H1 (cell line): ENCODE results near the gene SSH2.

ENCODE experiments used
- CTCF ChIP-seq, 3 experiments: IDR thresholded peaks; 1 replicate in 2 of 3; 2 replicates in 1 of 3; pipeline versions ENCODE4 v1.5.1 to v1.6.1; 2011; ENCODE audit warnings: low read length in 3 of 3, mild to moderate bottlenecking in 3 of 3, inconsistent platforms in 2 of 3, low read depth in 1 of 3, moderate library complexity in 1 of 3; ENCODE audit not compliant: insufficient read depth in 1 of 3; ENCODE audit errors: control extremely low read depth in 1 of 3
- EP300 ChIP-seq, 2 experiments: IDR thresholded peaks; 1 replicate in 1 of 2; 2 replicates in 1 of 2; pipeline ENCODE4 v1.6.1; 2011 to 2012; ENCODE audit warnings: low read depth in 2 of 2, low read length in 2 of 2, mild to moderate bottlenecking in 2 of 2, borderline replicate concordance in 1 of 2, inconsistent platforms in 1 of 2, moderate library complexity in 1 of 2
- EZH2 ChIP-seq: fragments of 200-600 bp; sonication (generic); IDR thresholded peaks from 2 replicates; pipeline ENCODE4 v1.7.1; 2012; ENCODE audit warnings: low read depth, mild to moderate bottlenecking, moderate library complexity, low read length, inconsistent platforms; ENCODE audit not compliant: severe bottlenecking
- JUND ChIP-seq: IDR thresholded peaks from 2 replicates; pipeline ENCODE4 v1.6.1; 2011; ENCODE audit warnings: mild to moderate bottlenecking, improper control_type of control experiment, low read length
- MAFK ChIP-seq: IDR thresholded peaks from 2 replicates; pipeline ENCODE4 v1.6.1; 2012; ENCODE audit warnings: low read depth, mild to moderate bottlenecking, improper control_type of control experiment, low read length
- POLR2AphosphoS5 ChIP-seq: IDR thresholded peaks from 2 replicates; pipeline ENCODE4 v1.6.1; 2011; ENCODE audit warnings: low read depth, low read length
- SIN3A ChIP-seq, 2 experiments: IDR thresholded peaks in 1 of 2; conservative IDR thresholded peaks in 1 of 2; 2 replicates each; pipeline ENCODE4 v1.6.1; 2011 to 2012; ENCODE audit warnings: low read length in 2 of 2, improper control_type of control experiment in 1 of 2, low read depth in 1 of 2, mild to moderate bottlenecking in 1 of 2
- SP4 ChIP-seq: IDR thresholded peaks from 2 replicates; pipeline ENCODE4 v1.6.1; 2012; ENCODE audit warnings: low read length, inconsistent platforms

- TF ChIP-seq POLR2AphosphoS5 (no peak), CTCF (IDR thresholded peaks at IDR 0.05; ENCODE audit: control extremely low read depth in 1 of 3, insufficient read depth in 1 of 3, low read depth in 1 of 3, low read length in 3 of 3) (no peak), SP4 (no peak), MAFK (no peak), EZH2 (no peak), SIN3A (conservative IDR thresholded peaks at IDR 0.05 in 1 of 2, IDR thresholded peaks at IDR 0.05 in 1 of 2; ENCODE audit: low read depth in 1 of 2, low read length in 2 of 2) (no peak), EP300 (IDR thresholded peaks at IDR 0.05; ENCODE audit: borderline replicate concordance in 1 of 2, low read depth in 2 of 2, low read length in 2 of 2) (no peak), JUND (peak; percentile 57; the same call in 1 of the 2 replicates)
Measured at GRCh38 chr17:29620271-29620670, 309.8 kb downstream of the SSH2 start.
